HG02798 (cell line): ENCODE data around the gene PREX1.

Source experiments
- ATAC-seq: cut with Tn5 transposase; IDR thresholded peaks from one replicate; pipeline ENCODE4 v1.9.1; 2021; ENCODE audit warnings: mild to moderate bottlenecking; ENCODE audit not compliant: unreplicated experiment, poor library complexity

PREX1 gene

DNA sequence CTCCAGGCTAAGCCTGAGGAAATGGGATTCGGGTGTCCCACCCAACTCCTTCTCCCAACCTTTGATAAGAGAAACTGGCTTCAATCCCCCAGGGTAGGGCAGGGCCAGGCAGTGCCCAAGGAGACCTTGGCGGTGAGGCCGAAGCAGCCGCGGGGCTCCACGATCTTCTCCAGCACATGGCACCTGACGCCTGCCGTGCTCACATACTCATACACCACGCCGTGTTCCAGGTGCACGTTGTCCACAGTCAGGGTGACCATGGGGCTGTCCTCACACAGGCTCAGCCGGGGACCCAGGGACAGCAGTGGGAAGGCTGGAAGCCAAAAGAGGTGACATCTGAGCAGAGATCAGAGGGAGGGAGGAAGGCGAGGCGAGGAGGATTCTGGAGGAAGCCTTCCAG lies 176.5 kb downstream of the PREX1 start:
- no peak for ATAC-seq

DNA sequence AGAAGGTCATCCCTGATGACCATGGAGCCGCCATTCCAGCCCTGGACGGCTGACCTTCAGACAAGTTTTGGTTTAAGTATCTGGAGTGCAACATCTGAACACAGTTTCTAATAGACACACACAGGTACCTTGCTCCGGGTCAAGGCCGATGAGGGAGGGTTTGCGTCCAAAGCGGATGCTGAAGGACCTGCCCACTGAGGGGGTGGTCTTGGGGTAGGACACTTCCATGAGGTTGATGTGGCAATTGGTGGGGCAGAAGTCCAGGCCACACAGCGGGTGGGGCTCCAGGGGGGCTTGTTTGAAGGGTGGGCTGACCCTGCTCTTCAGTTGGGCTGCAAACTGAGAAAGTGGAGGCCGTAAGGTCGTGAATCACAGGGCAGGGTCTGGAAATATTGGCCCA lies 177.9 kb downstream of the PREX1 start:
- no peak for ATAC-seq

DNA sequence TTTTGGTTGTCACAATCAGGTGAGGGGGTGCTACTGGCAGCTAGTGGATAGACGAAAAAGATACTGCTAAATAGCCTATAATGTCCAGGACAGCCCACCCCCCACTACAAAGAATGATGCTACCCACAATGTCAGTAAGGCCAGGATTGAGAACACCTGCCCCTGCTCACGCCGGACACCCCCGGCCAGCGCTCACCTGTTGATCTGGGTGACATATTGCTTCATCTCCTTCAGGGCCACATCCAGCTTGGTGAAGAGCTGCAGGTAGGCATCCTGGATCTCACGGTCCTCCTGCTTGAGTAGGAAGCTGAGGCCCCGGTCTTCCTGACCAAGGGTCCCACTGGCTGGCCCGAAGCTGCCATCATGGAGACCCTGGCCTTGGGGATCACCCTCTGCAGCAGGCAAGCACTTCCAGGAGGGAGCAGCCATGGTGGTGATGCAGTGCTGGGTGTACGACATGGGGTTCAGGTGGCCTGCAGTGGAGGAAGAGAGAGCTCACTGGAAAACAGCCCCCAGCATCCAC lies 178.6 kb downstream of the PREX1 start:
- ATAC-seq = no peak

DNA sequence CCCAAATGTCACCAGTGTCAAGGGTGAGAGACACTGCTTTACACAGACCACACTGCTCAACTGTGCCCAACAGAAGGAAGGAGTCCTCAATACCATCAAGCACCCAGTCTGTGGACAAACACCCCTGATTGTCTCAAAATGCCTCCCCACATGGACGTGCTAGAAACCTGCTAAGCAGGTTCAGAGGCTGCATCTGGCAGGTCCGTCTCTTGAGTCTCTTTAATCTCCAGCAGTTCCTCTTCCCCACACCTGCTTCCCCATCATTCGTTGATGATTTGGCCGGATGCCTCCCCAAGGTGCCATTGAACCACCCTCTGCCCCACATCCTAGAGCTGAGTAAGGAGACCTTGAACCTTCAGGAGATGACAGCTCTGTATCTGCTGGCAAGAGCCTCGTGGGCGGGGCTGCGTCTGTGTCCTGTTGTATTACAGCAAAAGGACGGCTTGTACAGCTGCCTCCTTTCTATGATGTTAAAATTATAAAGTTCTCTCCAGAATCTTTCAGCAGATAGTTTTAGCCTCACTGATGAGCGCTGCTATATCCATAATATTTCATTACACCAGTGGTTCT lies 179.2 kb downstream of the PREX1 start:
- no peak for ATAC-seq

DNA sequence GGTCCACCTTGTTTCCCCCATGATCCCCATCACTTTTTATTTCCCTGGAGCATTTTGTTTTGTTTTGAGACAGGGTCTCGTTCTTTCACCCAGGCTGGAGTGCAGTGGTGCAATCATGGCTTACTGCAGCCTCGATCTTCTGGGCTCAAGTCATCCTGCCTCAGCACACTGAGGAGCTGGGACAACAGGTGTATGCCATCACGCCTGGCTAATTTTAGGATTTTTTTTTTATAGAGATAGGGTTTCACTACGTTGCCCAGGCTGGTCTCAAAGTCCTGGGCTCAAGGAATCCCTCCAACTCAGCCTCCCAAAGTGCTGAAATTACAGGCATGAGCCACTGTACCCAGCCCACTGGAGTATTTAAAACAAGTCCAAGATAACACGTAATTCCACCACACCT lies 179.9 kb downstream of the PREX1 start:
- no peak for ATAC-seq

DNA sequence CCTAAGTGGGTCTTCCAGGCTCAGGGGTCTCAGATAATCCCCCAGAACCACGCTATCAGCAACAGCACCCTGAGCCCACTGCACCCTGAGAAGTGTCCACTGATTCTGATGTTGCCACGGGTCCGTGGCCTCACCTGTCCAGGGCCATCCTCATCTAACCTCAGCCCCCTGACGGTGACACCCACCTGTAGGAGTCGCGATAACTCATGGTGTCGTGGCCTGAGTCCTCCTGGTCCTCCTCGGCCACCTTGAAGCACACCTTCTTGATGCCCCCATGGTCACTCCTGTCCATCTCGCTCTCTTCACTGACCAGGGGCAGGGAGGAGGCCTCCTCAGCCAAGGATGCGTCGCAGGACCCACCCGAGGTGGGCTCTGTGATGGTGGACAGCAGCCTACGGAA lies 182.1 kb downstream of the PREX1 start:
- no peak for ATAC-seq

DNA sequence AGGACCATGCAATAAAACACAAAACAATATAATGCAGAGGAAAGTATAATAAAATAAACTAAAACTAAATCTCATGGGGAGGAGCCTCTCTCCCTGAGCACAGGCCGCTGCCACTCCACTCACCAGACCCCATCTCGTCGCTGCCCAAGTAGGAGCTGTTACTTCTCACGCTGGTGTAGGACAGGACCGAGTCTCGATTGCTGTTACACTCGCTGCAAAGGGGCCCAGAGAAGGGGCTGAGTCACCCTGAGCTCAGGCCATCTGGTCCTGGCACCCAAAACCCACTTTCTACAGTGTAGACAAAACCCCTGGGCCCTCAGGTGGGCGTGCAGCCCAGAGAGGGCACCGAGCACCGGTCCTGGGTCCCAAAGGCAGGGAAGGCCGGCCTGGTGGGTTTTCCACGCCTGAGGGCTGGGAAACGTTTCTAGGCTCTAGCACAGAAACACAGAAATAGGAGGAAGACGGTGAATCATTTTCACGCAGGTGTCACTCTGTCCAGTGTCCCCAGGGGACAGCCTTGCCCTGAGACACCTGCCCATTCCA lies 183.4 kb downstream of the PREX1 start:
- ATAC-seq = no peak

DNA sequence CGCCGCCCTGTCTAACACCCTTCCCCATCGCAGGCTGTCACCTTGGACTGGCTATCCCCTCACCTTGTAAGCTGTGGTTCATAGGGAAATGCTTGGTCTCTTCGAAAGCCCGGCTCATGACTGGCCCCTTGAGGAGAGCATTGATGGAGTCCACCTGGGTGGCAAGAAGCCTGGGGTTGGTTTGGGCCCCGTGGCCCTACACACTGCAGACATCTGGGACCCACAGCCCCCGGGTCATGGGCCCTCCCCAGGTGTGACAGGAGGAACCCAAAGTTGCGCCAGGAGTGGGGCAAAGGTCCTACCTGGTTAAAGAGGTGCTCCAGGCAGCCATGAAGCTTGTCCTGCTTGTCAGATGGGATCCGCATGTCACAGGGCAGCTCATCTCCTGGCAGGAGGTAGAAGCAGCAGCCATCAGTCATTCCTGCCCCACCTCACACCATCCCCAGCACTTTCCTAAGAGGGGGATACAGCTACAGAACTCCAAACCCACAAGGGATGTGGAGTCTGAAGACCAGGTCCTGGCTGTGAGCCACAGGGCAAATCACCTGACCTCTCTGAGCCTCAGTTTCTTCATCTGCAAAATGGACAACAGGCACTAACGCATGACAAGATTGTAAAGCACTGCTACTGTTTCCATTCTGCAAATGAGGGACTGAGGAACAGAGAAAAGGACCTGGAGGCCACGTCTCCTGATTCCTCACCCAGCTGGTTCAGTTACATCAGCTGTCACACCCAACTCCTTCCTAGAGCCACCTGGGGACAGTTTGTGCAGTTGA lies 185.5 kb downstream of the PREX1 start:
- no peak for ATAC-seq

DNA sequence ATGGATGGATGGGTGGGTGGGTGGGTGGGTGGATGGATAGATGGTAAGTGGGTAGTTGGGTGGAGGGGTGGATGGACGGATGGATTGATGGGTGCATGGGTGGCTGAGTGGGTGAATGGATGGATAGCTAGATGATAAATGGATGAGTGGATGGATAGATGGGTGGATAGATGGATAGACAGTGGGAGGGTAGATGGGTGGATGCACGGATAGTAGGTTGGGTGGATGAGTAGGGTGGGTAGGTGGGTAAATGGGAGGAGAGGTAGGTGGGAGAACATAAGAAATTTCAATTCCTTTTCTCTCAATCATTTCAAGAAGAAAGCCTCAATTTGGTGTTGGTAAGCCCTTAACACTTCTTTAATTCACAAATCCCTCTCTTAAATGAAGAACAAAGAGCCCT lies 186.9 kb downstream of the PREX1 start:
- no peak for ATAC-seq

DNA sequence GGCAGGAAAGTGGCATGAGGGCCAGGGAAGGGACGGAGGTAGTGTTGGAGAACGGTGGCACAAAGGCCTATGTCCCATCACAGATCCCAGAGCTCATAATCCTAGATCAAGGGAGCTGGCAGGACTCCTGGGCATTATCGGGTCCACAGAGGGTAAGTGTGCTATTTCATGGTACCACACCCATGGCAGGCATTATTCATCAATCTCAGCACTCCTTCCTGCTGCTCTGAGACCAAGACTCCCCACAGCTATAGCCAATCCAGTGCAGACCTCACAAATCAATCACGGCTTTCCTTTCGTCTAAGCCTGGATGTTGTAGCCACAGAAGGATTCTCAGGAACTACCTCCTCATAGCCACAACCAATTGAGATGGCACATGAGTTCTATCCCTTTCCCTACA lies 187.9 kb downstream of the PREX1 start:
- ATAC-seq = no peak

DNA sequence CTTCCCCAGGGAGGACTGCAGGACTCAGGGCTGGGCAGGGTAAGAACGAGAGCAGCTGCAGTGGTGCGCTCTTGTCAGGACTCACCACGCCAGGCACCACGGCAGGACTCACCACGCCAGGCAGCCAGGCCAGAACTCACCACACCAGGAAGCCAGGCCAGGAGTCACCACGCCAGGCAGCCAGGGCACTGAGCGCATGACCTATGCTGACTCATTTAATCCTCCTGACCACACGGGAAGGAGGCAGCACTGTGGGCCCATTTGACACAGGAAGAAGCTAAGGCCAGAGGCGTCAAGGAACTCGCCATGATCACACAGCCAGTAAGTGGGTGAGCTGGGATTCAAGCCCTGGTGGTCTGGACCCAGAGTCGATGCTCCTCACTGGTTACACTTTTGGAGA lies 189.3 kb downstream of the PREX1 start:
- ATAC-seq = no peak

DNA sequence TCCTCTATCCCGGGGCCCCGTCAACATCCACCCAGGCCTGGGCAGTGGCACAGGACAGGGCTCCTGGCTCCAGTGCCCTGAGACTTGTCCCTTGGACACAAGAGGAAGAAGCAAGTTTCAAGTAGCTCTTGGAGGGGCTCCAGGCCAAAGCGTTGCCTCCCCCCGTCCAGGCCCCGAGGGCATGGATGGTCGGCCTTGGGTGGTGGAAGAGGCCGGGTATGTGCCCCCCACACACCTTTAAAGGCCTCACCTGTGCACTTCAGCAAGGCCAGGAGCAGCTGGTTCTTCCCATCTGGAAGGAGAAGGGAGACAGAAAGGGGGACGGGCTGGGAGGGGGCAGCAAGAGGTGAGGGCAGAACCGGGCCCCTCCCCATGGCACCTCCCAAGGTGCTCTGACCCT lies 190.3 kb downstream of the PREX1 start:
- ATAC-seq = no peak

DNA sequence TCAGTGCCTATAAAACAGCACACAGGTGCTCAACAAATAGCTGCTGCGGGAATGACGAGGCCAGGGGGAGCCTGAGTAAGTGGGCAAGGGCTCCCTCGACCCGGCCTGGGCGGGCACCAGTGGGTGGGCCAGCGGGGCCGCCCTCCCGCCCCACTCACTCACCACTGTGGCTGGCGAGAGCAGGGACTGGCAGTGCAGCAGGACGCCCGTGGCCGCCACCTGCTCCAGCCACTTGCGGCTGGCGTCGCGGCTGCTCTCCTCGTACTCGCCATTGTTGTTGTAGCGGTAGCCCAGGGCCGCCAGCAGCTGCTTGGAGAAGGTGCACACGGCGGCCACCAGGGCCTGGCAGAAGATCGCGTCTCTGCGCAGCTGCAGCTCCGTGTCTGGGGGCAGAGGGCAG lies 191.5 kb downstream of the PREX1 start:
- no peak for ATAC-seq

DNA sequence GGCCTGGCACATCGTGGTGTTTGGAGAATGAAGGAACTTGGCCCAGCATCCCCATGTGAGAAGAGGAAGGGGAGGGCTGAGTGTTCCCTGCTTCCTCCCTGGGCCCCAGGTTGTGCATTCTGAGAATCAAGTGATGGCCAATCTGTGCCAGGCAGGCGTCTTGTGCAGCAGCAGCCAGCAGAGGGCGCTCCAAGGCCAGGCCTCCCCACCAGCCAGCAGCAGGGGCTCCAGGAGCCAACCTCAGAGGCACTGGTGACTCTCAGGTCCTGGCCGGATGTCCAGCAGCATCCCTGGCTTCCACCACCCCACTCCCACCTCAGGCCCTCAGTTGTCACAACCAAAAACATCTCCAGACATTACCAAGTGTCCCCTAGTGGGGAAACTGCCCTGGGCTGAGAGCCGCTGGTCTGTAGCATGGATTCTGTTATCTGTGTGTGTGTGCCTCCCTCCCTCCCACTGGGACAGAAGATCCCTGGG lies 192.0 kb downstream of the PREX1 start:
- ATAC-seq = peak; percentile 47

DNA sequence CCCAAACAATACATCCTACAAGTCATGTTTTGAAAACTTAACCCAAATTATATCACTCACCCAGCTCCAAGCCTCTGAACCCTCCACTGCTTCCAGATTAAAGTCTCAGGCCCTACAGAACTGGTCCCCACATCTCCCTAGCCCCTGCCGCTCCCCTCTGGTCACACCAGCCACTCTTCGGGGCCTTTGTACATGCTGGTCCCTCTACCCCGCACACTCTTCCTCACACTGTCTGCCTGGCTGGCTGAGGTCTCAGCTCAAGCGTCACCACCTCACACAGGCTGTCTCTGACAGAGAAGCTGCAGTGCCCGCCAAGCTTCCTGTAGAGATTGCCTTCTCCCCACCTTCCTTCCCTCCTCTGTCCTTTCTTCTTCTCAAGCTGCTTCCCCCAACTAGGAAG lies 192.4 kb downstream of the PREX1 start:
- ATAC-seq = no peak

DNA sequence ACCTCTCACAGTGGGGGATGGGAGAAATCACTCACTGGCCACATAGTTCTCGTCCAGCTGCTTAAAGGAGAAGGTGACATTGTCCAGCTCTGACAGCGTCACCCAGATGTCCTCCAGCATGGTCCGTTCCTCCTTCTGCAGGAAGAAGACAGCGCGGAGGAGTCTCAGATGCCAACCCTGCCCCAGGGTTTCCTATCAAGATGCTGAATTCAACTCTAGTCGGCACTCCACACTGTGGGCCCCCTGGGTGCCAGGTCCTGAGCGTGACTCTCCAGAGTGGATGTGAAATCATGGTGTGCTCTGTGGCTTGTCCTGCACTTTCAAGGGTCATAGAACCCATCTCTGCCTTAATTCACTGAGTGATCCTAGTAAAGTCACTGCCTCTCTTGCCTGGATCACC lies 193.2 kb downstream of the PREX1 start:
- no peak for ATAC-seq

DNA sequence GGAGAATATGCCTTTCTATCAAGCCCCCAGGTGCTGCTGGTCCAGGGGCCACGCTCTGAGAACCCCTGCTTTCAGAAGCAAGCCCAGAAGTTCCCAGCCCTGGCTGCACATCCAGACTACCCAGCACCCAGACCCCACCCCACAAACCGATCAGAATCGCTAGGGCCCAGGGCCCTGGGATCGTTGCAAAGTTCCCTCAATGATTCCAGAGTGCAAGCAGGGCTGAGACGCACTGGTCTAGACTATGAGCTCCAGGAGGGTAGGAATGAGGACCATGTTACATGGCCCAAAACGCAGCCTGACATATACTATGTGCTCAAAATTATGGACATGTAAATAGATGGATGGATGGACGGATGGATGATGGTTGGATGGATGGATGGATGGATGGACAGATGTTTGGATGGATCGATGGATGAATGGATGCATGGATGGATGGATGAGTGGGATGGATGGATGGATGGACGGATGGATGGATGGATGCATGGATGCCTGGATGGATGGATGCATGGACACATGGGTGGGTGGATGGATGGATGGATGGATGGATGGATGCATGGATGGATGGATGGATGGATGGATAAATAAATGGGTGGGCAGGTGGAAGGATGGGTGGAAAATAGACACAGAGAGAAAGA lies 194.1 kb downstream of the PREX1 start:
- no peak for ATAC-seq

DNA sequence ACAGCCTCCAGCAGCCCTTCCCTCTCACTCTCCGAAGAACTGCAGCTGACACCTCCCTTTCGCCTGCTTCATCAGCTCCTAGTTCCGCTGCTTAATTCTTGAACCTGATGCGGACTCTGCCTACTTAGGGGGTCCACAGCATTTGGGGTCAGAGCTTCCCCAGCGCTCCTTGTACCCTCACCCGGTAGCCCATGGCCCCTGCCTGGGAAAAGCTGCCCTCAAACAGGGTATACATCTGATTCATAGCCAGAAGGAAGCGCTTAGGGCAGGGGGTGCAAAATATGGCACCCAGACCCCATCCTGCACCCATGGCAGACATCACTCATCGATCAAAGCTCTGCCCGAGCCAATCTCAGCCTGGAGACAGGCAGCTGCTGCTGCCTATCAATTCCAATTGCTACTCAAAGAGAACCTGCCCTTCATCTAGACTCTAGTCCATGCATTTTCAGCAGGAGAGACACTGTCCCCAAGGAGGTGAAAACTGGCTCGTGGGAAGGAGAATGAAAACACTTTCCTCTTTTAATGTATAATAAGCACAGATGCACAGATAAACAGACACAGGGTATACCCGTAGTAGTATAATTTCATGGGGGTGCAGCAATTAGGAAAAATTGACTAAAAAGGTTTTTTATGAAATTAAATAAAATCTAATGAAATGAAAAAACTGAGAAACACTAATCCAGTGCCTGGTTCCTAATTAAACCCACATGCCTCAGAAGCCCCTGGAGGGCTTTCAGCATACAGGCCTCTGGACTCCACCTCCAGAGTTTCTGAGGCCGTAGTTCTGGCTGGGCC lies 194.8 kb downstream of the PREX1 start:
- no peak for ATAC-seq

DNA sequence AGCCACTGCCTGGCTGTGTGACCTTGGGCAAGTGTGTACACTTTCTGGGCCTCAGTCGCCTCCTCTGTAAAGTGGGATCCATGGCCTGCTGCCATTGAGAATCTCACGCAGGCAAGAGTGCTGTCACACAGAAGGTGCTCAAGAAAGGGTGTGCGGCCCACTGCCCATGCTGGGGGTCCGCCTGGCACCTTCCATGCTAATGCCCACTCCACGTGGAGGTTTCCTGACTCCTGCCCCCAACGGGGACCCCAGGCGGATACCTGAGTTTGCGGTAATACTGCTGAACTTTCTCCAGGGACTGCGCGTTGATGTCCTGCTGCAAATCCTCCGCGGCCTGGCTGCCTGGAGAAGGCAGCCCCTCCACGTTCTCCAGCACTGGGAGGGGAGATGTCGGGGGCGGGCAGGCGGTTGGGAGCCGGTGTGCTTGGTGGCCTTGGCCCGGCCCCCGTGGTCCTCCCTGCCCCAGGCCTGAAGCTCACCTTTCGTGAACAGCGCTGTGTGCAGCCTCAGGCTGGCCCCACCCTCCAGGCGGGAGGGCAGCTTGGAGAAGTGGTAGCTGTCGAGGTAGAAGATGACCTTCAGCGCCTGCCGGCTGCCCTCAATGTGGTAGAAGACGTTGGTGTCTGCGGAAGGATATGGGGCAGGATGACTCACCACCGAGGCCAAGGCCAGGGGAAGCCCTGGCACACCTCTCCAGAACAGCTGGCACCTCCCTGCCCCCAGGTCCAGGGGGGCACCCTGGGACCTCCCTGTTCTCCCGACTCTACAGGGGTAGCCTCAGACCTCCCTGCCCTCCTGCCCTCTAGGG lies 195.6 kb downstream of the PREX1 start:
- no peak for ATAC-seq
